WTC11 (cell line): ENCODE results near the gene CDCA4. TPM values are rescaled to one million over a fixed set of nuclear protein-coding genes. Genes with fewer than 3 reads are reported as not detected.

Source experiments
- ATAC-seq: fragments of 200-7000 bp; cut with Tn5 transposase; 2 replicates; pipeline ENCODE4 v1.10.0; 2021; ENCODE audit warnings: mild to moderate bottlenecking, moderate library complexity
- CTCF ChIA-PET: fragments of 300-600 bp; sonication (Branson Sonifier 250); formaldehyde crosslinking; loops from one replicate; lab custom pipeline; 2021; ENCODE audit warnings: antibody characterized with exemption; lab: Charles Lee
- POLR2A ChIA-PET: fragments of 350-600 bp; sonication (Branson Sonifier 250); formaldehyde crosslinking; loops from one replicate; lab custom pipeline; 2021; ENCODE audit warnings: antibody characterized with exemption; lab: Charles Lee
- DNase-seq: peaks from one replicate; pipeline ENCODE4 v3.0.0; 2021; ENCODE audit warnings: low spot score
- H3K27ac Mint-ChIP-seq: 2 replicates; pipeline ENCODE4 v1.8.0; 2021; ENCODE audit warnings: mixed read lengths
- H3K27me3 Mint-ChIP-seq: 2 replicates; pipeline ENCODE4 v1.8.0; 2021; ENCODE audit warnings: low read depth, mild to moderate bottlenecking, moderate library complexity, mixed read lengths
- H3K36me3 Mint-ChIP-seq: 2 replicates; pipeline ENCODE4 v1.8.0; 2021; ENCODE audit warnings: mixed read lengths
- H3K4me1 Mint-ChIP-seq: 2 replicates; pipeline ENCODE4 v1.8.0; 2022; ENCODE audit warnings: mixed read lengths
- H3K4me3 Mint-ChIP-seq: 2 replicates; pipeline ENCODE4 v1.8.0; 2021; ENCODE audit warnings: mild to moderate bottlenecking, moderate library complexity, mixed read lengths
- H3K9me3 Mint-ChIP-seq: 2 replicates; pipeline ENCODE4 v1.8.0; 2021; ENCODE audit warnings: mixed read lengths
- ARID4B ChIP-seq: sonication (generic); formaldehyde crosslinking; IDR thresholded peaks from 2 replicates; pipeline ENCODE4 v1.8.0; 2023; ENCODE audit warnings: missing genetic modification reagents, mild to moderate bottlenecking, borderline replicate concordance
- ATF1 ChIP-seq: sonication (generic); formaldehyde crosslinking; IDR thresholded peaks from 2 replicates; pipeline ENCODE4 v1.8.1; 2023; ENCODE audit warnings: mild to moderate bottlenecking, moderate library complexity, missing genetic modification reagents
- CDX4 ChIP-seq: fragments of 250-450 bp; sonication (Bioruptor Pico); IDR thresholded peaks from 2 replicates; pipeline ENCODE4 v1.9.0; 2021; ENCODE audit warnings: moderate library complexity, mild to moderate bottlenecking, inconsistent platforms, borderline replicate concordance
- CREM ChIP-seq: sonication (generic); formaldehyde crosslinking; IDR thresholded peaks from 2 replicates; pipeline ENCODE4 v1.8.1; 2022; ENCODE audit warnings: mild to moderate bottlenecking, missing genetic modification reagents, moderate library complexity
- E2F5 ChIP-seq: sonication (generic); formaldehyde crosslinking; IDR thresholded peaks from 2 replicates; pipeline ENCODE4 v1.8.1; 2022; ENCODE audit warnings: mild to moderate bottlenecking, moderate library complexity, missing genetic modification reagents
- FOXK1 ChIP-seq: sonication (generic); formaldehyde crosslinking; IDR thresholded peaks from 2 replicates; pipeline ENCODE4 v1.8.0; 2022; ENCODE audit warnings: mild to moderate bottlenecking, moderate library complexity, missing genetic modification reagents
- FOXP4 ChIP-seq: sonication (generic); formaldehyde crosslinking; IDR thresholded peaks from 2 replicates; pipeline ENCODE4 v1.8.0; 2022; ENCODE audit warnings: mild to moderate bottlenecking, missing genetic modification reagents
- GRHL2 ChIP-seq: fragments of 250-450 bp; sonication (Bioruptor Pico); IDR thresholded peaks from 2 replicates; pipeline ENCODE4 v1.8.0; 2022; ENCODE audit warnings: mild to moderate bottlenecking, moderate library complexity; ENCODE audit not compliant: insufficient replicate concordance, severe bottlenecking
- GTF2I ChIP-seq: fragments of 250-450 bp; sonication (Bioruptor Pico); conservative IDR thresholded peaks from 2 replicates; pipeline ENCODE4 v1.4.0; 2021; ENCODE audit warnings: mild to moderate bottlenecking
- HMGA2 ChIP-seq: fragments of 250-450 bp; sonication (Bioruptor Pico); IDR thresholded peaks from 2 replicates; pipeline ENCODE4 v1.4.0; 2021; ENCODE audit warnings: mild to moderate bottlenecking, moderate library complexity
- KAT7 ChIP-seq: sonication (generic); formaldehyde crosslinking; IDR thresholded peaks from 2 replicates; pipeline ENCODE4 v1.8.1; 2023; ENCODE audit warnings: missing genetic modification reagents, mild to moderate bottlenecking, borderline replicate concordance
- MAX ChIP-seq: sonication (generic); formaldehyde crosslinking; IDR thresholded peaks from 2 replicates; pipeline ENCODE4 v1.8.0; 2022; ENCODE audit warnings: mild to moderate bottlenecking, missing genetic modification reagents
- NFE2L1 ChIP-seq: sonication (generic); formaldehyde crosslinking; IDR thresholded peaks from 2 replicates; pipeline ENCODE4 v1.8.1; 2023; ENCODE audit warnings: missing genetic modification reagents
- SP1 ChIP-seq: sonication (generic); formaldehyde crosslinking; conservative IDR thresholded peaks from 2 replicates; pipeline ENCODE4 v1.8.1; 2022; ENCODE audit warnings: missing genetic modification reagents
- TEAD4 ChIP-seq: sonication (generic); formaldehyde crosslinking; IDR thresholded peaks from 2 replicates; pipeline ENCODE4 v1.8.0; 2022; ENCODE audit warnings: mild to moderate bottlenecking, missing genetic modification reagents
- ZNF138 ChIP-seq: sonication (generic); formaldehyde crosslinking; conservative IDR thresholded peaks from 2 replicates; pipeline ENCODE4 v1.8.1; 2022; ENCODE audit warnings: mild to moderate bottlenecking, moderate library complexity, missing genetic modification reagents
- ZNF512 ChIP-seq: sonication (generic); formaldehyde crosslinking; IDR thresholded peaks from 2 replicates; pipeline ENCODE4 v1.8.1; 2022; ENCODE audit warnings: missing genetic modification reagents, borderline replicate concordance
- ZNF671 ChIP-seq: fragments of 250-450 bp; sonication (Bioruptor Pico); IDR thresholded peaks from 2 replicates; pipeline ENCODE4 v1.8.0; 2021; ENCODE audit warnings: mild to moderate bottlenecking
- total RNA-seq: library from RNA; stranded (reverse); gene quantifications from 3 replicates; pipeline ENCODE4 v1.2.3, GENCODE V29; 2021

CDCA4 gene
- total RNA-seq, 1 experiment from 2014 or later, result 63.3 TPM

GRCh38 chr14:105052110-105052458, 31.2 kb upstream of the CDCA4 start (continued):
- TF ChIP-seq E2F5 (CRISPR knock-in tag) (no peak), ATF1 (no peak), ZNF512 (no peak), HMGA2 (no peak), KAT7 (CRISPR knock-in tag) (no peak)
- TF ChIP-seq, all 79 proteins: peak for 0

- ATAC-seq (no peak), DNase-seq (no peak)
- H3K36me3 Mint-ChIP-seq, result no peaks in the 10 kb centered on the region
- H3K27ac Mint-ChIP-seq, result no peak overlapping the region; the same call in 1 of the 2 replicates
- POLR2A ChIA-PET, result no interaction called here
- peaks cover 30% of the 10 kb centered on the region for H3K27me3 Mint-ChIP-seq
- H3K4me1 Mint-ChIP-seq, result 0 out of 2 replicates have a peak, but pooled peaks cover 5% of the 10 kb centered on the region
- no peak for TF ChIP-seq ZNF512
- TF ChIP-seq ZNF138, result no peak
- TF ChIP-seq CREM, result no peak
- no peak for TF ChIP-seq GRHL2 (CRISPR knock-in tag)
- H3K9me3 Mint-ChIP-seq, result no peaks in the 10 kb centered on the region
- CTCF ChIA-PET, result no interaction called here
- H3K4me3 Mint-ChIP-seq, result no peak overlapping the region
Observed at GRCh38 chr14:105051182-105052109, 30.6 kb upstream of the CDCA4 start.

GRCh38 chr14:105050551-105050897, 29.6 kb upstream of the CDCA4 start:
- ChIA-PET POLR2A (no interaction called here), CTCF (interaction anchor here (1.0 kb wide), 2 partner anchors 8 to 118 kb away, joined by 3 to 4 read pairs; no protein-coding TSS in a partner anchor)
- no peak overlapping the region for H3K27ac Mint-ChIP-seq
- no peak overlapping the region for H3K4me3 Mint-ChIP-seq
- no peak for TF ChIP-seq NFE2L1 (CRISPR knock-in tag)
- TF ChIP-seq FOXP4 (CRISPR knock-in tag), result no peak
- no peak for TF ChIP-seq GTF2I
- no peak for TF ChIP-seq TEAD4 (CRISPR knock-in tag)
- no peak for TF ChIP-seq ARID4B (CRISPR knock-in tag)
- no peak for TF ChIP-seq MAX (CRISPR knock-in tag)
- no peak for TF ChIP-seq FOXK1 (CRISPR knock-in tag)
- no peak for TF ChIP-seq SP1
- TF ChIP-seq CDX4 (CRISPR knock-in tag), result no peak
- no peak for TF ChIP-seq ZNF671 (CRISPR knock-in tag)
- DNase-seq (no peak), ATAC-seq (no peak)
- H3K27me3 Mint-ChIP-seq, result peaks cover 21% of the 10 kb centered on the region
- no peaks in the 10 kb centered on the region for H3K36me3 Mint-ChIP-seq
- H3K4me1 Mint-ChIP-seq, result no peaks in the 10 kb centered on the region
- H3K9me3 Mint-ChIP-seq, result no peaks in the 10 kb centered on the region
